8988T (cell line): ENCODE data around the gene TRIM28.
A peak's percentile ranks its signal among the peaks of the same experiment; 100 is the strongest.
"Not testable (repeated sequence)": the region's sequence is repeated elsewhere in the genome, so short reads cannot be mapped to it uniquely, and the experiment has no call there.

Experiments used
- DNase-seq: peaks from one replicate; pipeline ENCODE4 v3.0.0; 2011

Gene TRIM28

GRCh38 chr19:58561373-58562121 lies 17.7 kb downstream of the TRIM28 start:
- no peak for DNase-seq

- DNase-seq: no peak
Measured at GRCh38 chr19:58562122-58563033, 18.5 kb downstream of the TRIM28 start.

DNA sequence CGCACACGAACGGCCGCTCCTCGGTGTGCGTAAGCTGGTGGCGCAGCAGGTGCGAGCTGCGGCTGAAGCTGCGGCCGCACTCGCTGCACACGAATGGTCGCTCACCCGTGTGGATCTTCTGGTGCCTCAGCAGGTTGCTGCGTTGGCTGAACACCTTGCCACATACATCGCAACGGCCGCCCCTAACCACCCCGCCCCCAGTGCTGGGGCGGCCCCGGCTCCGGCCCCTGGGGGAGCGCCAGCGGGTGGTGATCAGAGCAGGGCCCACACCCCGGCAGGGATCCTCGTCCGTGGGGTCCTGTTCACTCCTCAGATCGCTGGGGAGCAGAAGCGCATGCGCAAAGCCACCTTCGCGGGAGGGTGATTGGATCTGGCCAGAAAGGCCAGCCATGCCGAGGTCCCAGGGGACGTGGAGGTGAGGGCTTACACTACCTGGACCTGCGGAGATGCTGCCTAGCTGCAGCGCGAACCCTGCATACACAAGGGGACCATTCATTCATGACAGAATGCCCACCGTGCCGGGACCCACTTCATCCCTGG lies 19.2 kb downstream of the TRIM28 start:
- no peak for DNase-seq

DNA sequence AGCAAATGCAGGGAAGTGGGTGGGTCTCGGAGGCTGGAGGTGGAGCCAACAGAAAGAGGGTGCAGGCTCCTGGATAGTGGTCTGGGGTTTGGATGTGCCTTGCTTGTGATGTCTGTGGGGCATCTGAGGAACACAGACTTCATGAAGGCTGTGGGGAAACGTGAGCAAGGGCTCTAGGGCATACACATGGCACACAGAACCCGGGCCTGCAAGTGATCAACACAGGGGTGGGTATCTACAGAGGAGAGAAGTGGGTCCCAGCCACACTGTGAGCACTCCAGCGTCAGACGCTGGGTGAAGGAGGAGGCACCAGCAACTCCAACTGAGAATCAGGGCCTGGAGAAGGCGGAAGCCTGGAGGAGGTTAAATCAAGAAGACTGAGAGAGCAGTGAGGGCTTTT lies 20.0 kb downstream of the TRIM28 start:
- DNase-seq: no peak

DNA sequence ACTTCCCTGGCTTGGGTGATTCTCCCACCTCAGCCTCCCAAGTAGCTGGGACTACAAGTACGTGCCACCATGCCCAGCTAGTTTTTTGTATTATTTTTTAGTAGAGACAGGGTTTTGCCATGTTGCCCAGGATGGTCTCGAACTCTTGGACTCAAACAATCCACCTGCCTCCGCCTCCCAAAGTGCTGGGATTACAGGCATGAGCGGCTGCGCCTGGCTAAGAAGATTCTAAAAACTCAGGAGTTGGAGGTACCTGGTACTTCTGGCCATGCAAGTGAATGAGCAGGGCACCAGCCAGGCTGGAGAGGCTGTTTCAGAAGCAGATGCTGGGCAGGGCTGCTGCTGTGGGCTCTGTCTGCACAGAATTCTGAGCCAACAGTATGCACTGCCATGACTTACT lies 23.1 kb downstream of the TRIM28 start:
- DNase-seq: no peak

DNA sequence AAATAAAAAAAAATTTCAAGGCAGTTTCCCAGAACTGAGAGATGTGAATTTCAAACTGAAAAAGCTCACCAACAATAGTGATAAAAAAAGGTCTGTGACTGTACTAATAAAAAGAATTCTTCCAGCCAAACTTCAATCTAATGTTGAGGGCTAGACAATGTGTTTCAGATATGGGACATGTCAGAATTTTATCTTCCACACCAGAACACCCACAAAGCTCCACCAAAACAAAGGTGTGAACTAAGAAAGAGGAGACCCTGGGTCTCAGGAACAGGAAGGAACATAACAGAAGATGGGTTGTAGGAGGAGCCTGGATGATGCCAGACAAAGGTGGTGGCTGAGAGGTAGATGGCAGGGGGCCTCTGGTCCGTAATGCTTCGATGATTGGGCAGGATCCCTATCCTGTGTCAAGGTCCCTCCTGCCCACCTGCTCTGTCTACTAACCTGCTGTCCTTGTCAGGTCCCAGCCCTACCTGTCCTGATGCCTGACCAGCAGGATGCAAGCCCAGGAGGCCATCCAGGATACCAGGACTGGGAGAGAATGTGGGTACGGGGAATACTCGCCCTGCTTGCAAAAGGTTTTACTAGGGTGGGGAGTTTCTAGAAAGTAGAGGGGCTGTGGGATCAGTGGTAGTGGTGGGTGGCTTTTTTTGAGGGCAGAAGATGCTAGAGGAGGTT lies 24.7 kb downstream of the TRIM28 start:
- DNase-seq: no peak

- no peak for DNase-seq
Measured at GRCh38 chr19:58569191-58569942, 25.5 kb downstream of the TRIM28 start.

DNA sequence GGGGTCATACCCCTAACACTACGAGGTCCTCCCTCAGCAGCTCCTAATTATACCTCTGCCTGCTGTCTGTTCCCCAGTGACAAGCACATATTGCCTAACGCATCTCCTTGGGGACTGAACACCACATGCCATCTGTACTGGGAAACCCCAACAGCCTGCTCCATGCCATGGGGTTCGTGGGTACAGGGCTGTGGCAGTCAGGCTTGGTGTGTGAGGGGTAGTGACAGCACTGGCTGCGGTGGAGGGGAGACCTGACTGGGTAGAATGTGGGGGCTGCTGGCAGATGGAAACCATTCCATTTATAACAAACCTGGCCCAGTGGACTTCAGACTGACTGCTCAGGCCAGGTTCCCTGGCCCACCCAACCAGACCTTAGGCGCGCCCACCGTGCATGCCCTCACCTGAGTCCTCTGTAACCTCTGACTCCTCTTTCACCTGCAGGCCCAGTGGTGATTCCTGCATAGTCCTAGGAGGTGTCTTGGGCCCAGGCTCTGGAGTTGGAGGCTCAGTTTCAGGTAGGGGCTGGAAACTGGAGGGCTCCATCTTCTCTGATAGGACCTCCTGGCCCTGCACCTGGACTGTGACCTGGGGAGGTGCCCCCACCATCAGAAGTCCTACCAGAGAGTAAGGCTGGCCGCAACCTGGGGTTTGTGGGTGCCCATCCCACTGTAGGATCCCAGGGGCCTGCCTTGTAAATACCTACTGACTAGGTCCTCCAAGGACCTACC lies 26.2 kb downstream of the TRIM28 start:
- no peak for DNase-seq

DNA sequence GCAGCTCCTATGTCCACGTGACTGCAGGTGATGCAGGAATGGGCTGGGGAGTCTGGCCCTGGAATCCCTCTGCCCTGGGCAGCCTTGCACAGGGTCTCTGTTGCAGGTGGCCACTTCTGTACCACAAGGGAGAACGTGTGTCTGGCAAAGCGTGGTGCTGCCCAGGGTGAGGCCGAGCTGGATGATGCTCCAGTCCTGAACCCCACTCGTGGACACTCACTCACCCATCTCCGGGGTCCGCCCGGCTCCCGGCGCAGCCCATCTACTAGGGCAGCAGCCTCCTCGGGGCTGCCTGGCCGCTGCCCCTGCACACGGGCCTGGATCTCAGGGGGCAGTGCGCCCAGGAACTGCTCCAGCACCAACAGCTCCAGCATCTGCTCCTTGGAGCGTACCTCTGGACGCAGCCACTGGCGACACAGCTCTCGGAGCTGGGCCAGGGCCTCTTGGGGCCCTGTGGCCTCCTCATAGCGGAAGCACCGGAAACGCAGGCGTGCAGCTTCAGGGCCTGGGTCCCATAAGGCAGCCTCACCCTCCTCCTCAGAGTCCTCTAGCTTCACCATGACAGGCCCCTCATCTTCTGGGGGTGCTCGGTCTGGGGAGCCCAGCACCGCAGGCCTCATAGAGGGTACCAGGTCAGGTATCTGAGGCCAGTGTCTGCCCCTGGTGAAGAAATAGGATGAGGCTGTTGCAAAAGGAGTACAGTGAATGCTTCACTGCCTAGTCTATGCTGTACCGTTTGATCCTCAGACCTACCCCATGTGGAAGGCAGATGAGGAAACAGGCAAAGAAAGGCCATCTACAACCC lies 27.1 kb downstream of the TRIM28 start:
- no peak for DNase-seq

DNA sequence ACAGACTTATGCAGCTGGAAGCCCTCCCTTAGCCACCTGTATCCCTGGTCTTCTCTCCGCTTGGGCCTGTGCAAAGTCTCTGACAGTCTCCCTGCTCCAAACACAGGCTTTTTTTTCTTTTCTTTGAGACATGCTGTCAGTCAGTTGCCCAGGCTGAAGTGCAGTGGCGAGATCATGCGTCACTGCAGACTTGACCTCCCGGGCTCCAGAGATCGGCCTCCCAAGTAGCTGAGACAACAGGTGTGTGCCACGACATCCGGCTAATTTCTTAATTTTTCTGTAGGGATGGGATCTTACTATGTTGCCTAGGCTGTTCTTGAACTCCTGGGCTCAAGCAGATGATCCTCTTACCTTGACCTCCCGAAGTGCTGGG lies 27.7 kb downstream of the TRIM28 start:
- DNase-seq: no peak

- no peak for DNase-seq
Measured at GRCh38 chr19:58572026-58572817, 28.4 kb downstream of the TRIM28 start.

DNA sequence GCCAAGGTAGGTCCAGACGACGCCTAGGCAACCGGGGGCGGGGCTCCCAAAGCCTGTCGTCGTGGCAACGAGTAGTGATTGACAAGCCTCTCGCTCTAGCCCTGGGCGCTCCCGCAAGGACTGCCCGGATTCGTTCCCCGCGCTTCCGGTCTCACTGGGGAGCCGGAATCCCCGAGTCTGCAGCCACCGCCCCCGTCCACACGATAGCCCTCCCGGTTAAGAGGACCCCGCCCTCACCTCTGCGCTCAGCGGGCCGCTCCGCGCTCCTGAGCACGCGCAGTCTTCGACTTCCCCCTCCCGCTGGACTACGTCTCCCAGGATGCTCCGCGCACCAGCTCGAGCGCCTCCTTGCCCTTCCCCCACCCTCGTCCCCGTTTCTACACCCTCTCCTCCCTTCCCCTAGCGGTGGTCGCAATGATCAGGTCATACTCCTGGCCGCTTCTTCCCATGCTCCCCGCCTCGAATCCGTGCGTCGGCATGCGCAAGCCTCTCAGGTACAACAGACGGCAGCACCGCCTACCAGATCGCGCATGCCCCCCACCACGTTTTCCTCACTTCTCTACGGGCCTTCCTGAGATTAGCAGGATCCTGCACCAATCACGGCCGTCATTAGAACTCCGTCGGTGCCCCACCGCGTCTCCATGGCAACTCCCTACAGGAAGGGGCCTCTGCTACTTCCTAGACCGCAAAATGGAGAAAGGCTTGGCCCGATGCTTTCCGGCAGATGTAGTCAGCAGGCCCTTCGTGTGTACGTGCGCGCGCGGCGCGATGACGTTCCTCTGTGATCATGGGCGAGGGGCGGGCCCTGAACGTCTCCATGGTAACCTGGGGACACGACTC lies 29.2 kb downstream of the TRIM28 start, which contains the start of gene MZF1:
TSS of gene MZF1 (minus strand) at position 518 of the 840 bp plus-strand sequence. CDS start 1,946 bp downstream, outside the sequence.
- DNase-seq: peak; percentile 84

DNA sequence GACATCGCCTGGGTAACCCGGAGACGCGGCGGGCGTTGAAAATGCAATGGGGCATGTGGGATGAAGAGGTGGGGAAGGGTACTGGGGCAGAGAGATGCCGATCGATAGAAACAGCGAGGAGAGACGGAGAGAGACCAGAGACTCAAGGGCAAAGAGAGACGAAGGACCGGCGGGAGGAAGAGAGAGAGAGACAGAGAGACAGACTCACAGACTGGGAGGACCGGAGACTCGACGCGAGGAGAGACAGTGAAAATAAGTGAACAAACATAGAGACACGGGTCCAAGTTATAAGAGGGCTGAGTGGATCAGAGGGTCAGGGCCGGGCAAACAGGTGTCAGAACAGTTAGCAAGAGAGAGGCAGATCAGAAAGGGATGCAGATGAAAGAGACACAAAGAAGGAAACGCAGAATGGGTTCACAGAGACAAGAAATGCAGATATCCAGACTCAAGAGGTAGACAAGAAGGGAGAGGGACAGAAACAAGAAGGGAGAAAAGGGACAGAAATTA lies 29.8 kb downstream of the TRIM28 start:
- DNase-seq: no peak

GRCh38 chr19:58575183-58576041 lies 31.5 kb downstream of the TRIM28 start:
- no peak for DNase-seq

GRCh38 chr19:58577581-58577980 lies 33.7 kb downstream of the TRIM28 start:
- DNase-seq: not testable (repeated sequence)

- no peak for DNase-seq
Measured at GRCh38 chr19:58578012-58578925, 34.4 kb downstream of the TRIM28 start.
